HG03575 (cell line): ENCODE measurements around the gene TEX36.
"Not testable (repeated sequence)": the region's sequence is repeated elsewhere in the genome, so short reads cannot be mapped to it uniquely, and the experiment has no call there.

Experiments
- ATAC-seq: cut with Tn5 transposase; IDR thresholded peaks from one replicate; pipeline ENCODE4 v1.9.1; 2021; ENCODE audit not compliant: unreplicated experiment, insufficient number of reproducible peaks, low FRiP score; ENCODE audit errors: extremely low read depth

The TEX36 gene

DNA sequence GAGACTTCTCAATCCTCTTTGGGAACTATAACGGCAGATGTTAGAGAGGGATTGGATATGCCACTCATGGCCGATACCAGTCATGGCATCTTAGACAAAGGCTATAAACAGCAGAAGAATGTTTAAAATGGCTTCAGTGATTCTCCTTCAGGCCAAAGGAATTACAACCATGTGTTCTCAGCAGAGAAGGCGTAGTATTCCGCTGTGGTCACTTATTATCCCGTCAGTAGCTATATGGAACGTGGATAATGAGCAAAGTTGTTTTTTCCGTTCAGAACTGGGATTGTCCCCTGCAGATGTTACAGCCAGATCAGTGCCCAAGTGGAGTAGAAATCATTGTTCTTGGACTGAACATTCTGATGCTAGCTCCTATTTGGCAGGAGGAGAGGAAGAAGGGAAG lies 43.1 kb downstream of the TEX36 start:
- no peak for ATAC-seq

DNA sequence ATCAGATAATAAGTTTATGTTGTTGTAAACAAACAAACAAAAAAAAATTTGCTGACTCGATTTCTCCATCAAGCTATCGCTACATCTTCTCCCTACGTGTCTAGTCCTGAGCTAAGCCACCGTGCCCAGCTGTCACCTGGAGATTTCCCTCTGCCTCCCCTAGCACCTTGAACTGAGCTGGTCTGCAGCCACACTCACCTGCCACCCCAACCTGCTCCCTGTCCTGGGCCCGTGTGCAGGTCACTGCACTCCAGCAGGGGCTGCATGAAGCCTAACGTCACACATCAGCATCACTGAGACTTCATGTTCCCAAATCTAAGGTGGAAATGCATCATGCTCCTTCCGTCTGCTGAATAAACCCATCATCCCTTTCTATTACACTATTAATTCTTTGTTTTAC lies 44.4 kb downstream of the TEX36 start:
- ATAC-seq: no peak

DNA sequence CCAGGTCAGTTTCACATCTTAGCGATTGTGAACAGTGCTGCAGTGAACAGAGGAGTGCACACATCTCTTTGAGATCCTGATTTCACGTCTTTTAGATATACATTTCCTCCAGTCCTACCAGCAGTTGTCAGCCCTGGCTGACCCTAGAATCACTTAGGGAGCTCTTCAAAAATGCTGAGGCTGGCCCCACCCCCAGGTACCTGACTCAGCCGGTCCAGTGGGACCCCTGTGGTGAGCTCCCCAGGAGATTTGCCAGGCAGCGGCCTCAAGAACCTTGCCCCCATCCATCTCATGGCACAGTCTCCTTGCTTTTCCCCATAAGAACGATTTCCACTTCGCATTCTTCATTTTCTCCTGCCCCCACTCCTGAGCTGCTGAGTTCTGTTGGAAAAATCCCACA lies 45.5 kb downstream of the TEX36 start:
- ATAC-seq: no peak

DNA sequence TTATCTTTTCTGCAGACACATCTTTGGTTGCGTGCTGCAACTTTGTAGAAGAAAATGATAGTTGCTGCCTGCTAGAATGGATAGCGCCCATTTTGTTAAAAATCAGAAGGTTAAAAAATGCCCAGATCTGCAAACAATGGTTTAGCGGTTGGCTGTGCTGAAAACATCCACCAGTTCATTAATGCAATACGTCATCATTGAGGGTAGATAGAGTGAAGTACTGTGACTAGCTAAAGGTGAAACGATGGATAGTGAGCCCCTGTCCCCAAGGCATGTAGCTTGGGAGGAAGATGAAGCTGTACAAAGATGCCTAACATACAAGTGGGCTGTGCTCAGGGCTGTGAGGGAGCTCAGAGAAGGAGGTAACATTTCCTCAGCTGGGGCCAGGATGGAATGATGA lies 48.4 kb downstream of the TEX36 start:
- no peak for ATAC-seq

DNA sequence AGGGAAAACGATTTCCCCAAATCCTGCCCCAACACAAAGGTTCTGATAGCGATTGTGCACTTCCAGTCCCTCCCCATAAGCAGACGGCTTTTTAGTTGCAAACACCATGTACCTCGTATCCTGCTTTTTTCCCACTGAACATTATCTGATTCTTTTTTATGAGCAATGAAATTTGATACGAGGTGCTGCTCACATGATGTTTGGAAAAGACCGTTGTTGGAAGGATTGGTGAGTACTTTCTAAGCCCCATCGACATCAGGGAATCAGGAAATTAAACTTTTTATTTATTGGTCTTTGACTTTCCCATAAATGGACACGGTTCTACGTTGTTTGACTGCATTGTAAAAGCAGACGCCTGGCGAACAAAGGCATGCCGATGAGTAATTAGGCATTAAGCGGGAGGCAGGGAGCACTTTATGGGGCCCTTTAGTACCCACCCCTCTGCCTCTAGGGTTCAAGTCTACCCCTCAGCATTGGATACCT lies 49.4 kb downstream of the TEX36 start:
- ATAC-seq: no peak

DNA sequence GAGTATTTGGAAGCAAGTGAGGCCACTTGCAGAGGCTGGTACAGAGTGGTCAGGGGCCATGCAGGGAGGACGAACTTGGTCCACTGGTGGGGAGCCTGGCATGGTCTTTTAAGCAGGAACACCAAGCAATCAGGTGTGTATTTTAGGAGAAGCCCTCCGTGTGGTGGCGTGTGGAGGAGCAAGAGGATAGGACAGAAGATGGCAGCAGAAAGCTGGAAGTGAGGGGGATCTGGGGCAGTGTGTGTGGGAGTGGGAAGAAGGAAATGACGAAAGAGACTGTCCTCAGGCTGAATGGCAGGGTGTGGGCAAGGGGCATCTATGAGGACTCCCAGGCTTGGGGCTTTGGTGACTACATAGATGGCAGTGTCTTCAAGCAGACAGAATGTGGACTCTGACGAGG lies 51.2 kb downstream of the TEX36 start:
- no peak for ATAC-seq

DNA sequence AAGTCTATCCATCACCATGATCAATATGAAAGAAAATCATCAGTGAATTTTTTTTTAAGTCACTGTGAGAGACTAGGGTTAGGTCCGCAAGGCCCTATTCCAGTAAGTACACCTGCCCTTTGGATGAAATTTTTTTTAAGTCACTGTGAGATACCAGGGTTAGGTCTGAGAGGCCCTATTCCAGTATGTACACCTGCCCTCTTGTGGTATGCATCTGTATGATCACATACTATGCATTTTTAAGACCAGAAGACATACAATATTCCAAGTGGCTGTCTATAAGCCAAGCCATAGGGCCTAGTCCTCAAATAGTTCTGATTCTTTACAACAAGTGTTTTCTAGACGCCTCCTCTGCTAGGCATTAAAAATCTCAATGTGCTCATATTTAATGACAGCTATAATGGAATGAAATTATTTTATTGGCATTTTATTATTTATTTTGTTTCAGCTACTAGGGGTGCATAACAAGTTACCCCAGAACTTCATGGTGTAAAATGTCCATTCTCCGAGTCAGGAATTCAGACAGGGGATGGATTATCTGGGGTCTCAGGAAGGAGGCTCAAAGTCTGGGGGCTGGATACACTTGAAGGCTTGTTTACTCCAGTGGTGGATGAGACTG lies 53.1 kb downstream of the TEX36 start:
- ATAC-seq: no peak

DNA sequence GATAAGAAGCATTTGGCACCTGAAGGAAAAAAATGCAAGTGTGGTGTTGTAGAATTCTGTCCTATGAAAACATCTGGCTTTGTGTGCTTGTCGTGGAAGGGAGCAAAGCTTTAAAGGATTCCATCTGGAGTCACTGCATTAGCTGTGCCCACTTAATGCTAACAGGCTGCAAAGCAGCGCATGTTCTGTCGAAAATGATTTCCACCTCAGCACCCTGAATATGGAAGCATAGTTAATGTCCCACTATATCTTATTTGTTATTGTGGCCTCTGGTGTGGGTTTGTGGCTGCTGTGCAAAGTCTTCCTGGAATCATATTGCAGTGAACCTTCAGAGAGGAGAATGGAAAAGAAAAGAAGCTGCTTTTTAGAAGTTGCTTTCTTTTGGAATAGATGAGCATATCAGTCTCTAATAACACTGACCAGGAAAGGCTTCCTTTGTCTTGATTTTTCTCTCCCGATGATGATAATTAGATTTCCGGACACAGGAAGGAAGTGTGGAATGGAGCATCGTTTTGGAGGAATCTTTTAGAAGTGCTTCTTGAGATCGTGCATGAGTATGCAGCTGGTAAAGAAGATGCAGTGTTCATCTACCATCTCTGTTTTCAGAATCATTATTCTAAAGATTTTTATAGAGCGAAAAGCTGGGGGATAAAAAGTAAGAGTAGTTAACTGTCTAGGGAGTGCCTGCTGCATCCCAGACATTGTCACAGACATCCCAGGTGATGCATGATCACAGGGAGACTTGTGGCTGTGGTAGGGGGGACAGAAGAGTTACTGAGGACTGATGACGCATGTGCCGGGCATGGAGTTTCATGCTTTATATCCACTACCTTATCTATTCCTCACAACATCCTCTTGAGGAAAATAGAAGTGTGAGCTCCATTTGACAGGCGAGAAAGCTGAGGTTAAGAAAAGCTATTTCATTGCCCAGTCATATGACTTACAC lies 54.6 kb downstream of the TEX36 start:
- no peak for ATAC-seq

DNA sequence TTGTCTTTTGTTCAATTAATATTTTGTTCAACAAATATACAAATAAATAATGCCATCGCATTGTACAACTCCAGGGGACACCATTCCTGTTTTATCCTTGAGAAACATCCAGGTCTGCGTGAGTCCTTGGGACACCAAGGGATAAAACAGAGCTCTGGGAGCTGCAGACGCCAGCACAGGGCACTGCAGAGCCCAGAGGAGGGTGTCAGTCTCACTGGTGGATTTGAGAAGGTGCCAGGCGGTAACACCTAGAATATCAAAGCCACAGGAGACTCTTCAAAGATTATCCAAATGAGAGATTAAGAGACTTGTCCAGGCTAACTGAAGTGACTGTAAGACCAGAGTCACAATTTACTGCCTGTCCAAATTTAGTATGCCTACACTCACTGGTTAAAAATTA lies 55.3 kb downstream of the TEX36 start:
- ATAC-seq: no peak

DNA sequence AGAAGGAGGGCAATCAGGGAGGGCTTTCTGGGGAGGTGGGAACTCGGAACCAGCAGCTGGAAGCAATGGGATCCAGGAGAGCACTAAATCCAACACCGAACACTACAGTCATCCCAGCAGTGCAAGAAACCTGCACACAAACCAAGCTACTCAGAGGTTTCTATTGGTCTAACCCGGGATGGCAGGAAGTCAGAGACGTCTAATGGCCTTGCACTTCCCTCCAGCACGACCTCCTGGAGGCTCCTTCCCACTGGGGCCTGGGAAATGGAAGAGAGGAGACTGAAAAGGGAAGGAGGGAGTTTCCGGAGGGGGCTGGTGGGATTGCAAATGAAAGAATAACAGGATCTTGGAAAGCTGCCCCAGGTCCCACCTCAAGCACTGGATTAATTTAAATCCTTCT lies 56.3 kb downstream of the TEX36 start:
- ATAC-seq: no peak

DNA sequence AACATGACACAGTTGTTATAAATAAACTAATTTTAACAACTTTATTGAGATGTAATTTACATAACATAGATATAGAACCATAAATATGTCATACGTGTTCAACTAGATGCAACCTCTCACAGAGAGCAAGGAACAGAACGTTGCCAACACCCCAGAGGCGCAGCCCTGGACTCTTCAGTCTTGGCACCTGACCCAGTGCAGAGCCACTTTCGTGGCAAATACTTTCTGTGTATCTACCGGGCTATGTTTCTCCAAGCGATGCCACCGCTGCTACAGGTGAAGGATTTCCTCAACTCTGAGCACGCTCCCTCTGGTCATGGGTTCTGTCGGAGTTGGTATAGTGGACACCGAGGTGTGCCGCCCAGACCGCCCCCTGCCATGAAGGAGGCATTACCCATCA lies 57.4 kb downstream of the TEX36 start:
- no peak for ATAC-seq

DNA sequence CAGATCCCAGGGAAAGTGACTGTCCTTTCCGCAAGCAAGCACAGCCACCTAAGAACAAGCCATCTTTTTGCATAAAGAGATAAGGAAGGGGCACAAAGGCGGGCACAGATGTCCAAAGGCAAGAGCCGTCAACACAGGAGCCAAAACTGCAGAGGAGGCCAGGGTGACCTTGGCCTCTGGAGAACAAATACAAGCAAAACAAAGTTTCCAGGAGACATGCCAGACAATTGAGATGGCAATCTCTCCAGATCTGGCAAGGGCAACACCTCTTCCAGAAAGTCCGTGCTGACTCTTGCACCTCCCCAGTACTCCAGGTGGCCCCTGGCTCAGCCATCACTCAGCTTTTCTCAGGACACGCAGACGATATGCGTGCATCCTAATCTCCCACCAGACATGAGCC lies 58.2 kb downstream of the TEX36 start:
- ATAC-seq: no peak

DNA sequence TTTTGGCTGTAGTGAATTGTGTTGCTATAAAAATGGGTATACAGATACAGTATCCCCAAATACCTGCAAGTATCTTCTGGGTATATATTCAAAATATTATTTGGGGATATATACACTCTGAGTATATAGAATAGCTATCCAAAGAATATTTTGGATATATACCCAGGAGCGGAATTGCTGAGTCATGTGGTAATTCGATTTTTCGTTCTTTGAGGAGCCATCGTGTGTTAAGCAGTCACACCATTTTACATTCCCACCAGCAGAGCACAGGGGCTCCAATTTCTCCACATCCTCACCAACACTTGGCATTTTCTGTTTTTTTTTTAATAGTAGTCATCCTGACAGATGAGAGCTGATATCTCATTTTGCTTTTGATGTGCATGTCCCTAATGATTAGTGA lies 61.9 kb downstream of the TEX36 start:
- no peak for ATAC-seq

DNA sequence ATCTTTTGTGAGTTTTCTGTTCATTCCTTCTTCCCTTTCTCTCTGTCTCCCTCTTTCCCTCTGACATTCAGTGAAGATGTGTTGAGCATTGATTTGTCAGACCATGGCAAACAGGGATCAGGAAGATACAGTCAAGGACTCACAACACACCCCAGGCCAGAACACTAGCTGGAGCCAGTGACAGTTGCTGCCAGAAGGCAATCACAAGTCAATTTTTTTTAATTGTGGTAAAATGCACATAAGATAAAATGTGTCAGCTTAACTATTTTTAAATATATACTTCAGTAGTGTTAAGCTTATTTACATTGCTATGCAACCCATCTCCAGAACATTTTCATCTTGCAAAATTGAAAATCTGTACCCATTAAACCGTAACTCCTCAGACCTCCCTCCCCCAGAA lies 62.6 kb downstream of the TEX36 start:
- ATAC-seq: no peak

DNA sequence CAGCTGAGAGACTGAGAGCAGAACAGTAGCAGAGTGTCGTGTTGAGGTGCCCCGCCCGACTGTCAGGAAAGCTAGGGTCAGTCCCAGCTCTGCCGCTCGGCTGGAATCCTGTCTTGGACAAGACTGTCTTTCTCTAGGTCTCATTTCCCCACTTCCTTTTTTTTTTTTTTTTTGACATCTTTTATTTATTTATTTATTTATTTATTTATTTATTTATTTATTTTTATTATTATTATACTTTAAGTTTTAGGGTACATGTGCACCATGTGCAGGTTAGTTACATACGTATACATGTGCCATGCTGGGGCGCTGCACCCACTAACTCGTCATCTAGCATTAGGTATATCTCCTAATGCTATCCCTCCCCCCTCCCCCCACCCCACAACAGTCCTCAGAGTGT lies 69.9 kb downstream of the TEX36 start:
- ATAC-seq: not testable (repeated sequence)

DNA sequence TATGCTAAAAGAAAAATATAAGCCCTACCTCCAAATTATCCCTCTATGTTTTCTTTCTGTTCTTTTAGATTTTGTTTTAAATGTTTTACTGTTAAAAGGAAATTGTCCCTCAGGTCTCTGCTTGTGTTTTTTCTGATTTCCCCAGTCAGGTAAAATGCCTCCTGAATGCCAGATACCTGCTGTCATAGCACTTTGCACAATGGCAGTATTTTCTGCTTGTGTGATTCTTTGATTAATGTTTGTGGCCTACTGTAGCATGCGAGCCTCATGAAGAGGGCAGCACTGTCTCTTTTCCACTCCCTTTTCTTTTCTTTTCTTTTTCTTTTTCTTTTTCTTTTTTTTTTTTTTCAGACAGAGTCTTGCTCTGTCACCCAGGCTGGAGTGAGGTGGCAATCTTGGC lies 71.2 kb downstream of the TEX36 start:
- ATAC-seq: no peak

DNA sequence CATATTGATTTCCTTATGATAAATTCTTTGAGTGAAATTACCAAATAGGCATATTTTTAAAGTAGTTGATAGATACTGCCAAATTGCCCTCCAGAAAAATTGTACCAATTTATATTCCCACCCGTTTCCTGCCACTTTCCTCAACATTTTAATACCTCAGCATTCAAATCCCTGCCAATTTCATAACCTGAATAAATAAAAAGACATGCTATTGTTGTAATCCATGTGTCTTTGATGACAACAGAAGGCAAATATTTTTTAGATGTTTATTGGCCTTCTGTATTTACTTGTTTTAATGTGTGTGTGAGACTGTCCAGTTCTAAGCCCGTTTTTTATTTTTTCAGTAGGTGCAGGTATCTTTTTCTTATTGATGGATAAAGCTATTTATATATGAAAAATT lies 71.7 kb downstream of the TEX36 start:
- no peak for ATAC-seq

DNA sequence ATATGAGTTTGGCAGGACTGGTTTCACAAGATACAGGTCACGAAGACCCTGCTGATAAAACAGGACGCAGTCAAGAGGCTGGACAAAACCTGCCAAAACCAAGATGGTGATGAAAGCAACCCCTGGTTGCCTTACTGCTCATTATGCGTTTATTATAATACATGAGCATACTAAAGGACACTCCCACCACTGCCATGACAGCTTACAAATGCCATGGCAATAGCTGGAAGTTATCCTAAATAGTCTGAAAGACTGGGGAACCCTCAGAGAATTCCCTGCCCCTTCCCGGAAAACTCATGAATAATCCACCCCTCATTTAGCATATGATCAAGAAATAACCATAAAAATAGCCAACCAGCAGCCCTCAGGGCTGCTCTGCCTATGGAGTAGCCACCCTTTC lies 73.1 kb downstream of the TEX36 start:
- no peak for ATAC-seq

DNA sequence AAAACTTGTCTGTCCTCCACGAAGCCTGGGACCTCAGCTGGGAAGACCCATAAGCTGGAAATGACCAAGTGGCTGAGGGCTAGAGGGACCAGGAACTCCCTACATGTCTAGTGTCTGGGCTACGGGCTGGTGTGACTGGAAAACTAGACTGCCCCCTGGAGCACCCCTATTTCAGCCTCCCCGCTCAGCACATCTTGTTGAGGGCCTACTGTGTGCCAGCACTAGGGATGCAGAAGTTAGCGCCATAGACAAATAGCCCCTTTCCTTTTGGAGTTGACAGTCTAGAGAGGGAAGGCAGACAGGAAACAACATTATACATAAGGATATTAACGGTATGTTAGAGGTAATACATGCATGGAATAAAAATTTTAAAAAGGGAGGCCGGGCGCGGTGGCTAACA lies 74.5 kb downstream of the TEX36 start:
- no peak for ATAC-seq

DNA sequence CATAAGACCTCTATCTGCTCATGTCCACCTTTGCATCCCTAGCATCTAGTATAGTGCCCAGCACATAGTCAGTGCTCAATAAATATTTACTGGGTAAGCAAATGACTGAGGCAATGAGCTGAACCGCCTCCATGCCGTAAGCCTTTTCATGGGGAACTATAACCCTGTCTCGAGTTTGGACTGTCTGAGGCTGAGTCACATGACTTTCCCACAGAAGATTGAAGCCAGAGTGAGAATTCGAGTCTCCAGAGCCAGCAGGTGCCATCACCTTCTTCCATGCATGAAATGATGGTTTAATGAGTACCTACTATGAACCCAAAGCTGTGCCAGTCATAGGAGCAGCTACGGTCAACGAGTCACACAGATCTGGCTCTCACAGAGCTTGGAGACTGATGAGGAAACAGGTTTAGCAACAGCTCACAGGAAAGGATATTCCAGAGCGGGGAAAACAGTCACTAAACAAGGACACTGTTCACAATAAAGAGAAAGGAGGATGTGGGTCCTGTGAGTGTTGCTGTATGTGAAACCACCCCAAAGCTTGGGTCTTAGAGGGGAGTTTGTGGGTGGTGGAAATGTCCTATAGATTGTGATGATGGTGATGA lies 75.2 kb downstream of the TEX36 start:
- no peak for ATAC-seq
